Activated naive CD4-positive, alpha-beta T cell treated with anti-CD3 and anti-CD28 coated beads for 36 hours (primary cell): Measurements from ENCODE around the gene LCORL. TPM values are rescaled to one million over a fixed set of nuclear protein-coding genes. Genes with fewer than 3 reads are reported as not detected.
"Not testable (repeated sequence)": the region's sequence is repeated elsewhere in the genome, so short reads cannot be mapped to it uniquely, and the experiment has no call there.

ENCODE experiments used
- CTCF ChIA-PET: fragments of 350-600 bp; sonication (Branson Sonifier 250); formaldehyde crosslinking; loops from one replicate; lab custom pipeline; 2021; ENCODE audit warnings: antibody characterized with exemption; lab: Charles Lee
- DNase-seq: peaks from one replicate; pipeline ENCODE4 v3.0.0-alpha.2; 2020
- H3K27ac Mint-ChIP-seq: one replicate; pipeline ENCODE4 v1.8.0; 2021; ENCODE audit warnings: mild to moderate bottlenecking, mixed read lengths
- H3K27me3 Mint-ChIP-seq: one replicate; pipeline ENCODE4 v1.8.0; 2021; ENCODE audit warnings: low read depth, mixed read lengths
- H3K36me3 Mint-ChIP-seq: one replicate; pipeline ENCODE4 v1.8.0; 2021; ENCODE audit warnings: low read depth, mixed read lengths
- H3K4me1 Mint-ChIP-seq: one replicate; pipeline ENCODE4 v1.8.0; 2021; ENCODE audit warnings: low read depth, mixed read lengths
- H3K4me3 Mint-ChIP-seq: one replicate; pipeline ENCODE4 v1.8.0; 2021; ENCODE audit warnings: mild to moderate bottlenecking, moderate library complexity, mixed read lengths
- H3K9me3 Mint-ChIP-seq: one replicate; pipeline ENCODE4 v1.8.0; 2021; ENCODE audit warnings: mixed read lengths
- intact Hi-C: fragments of 100-400 bp; cut with micrococcal nuclease; formaldehyde crosslinking; loops from one replicate; pipeline ENCODE4 v1.15.1; 2023
- total RNA-seq, 2 experiments: library from RNA; stranded (reverse); gene quantifications; one replicate each; pipeline ENCODE4 v1.2.3, GENCODE V29; 2021

LCORL gene
- total RNA-seq, 2 experiments from 2014 or later: 8.6 to 9.4 TPM

GRCh38 chr4:18012807-18013462 is 8.6 kb downstream of the LCORL start:
- no peaks in the 10 kb centered on the region for H3K27me3 Mint-ChIP-seq
- DNase-seq: no peak

GRCh38 chr4:18012134-18012806 is 9.3 kb downstream of the LCORL start:
- Mint-ChIP-seq H3K9me3 (no peaks in the 10 kb centered on the region), H3K4me3 (no peak overlapping the region), H3K36me3 (peaks cover under 1% of the 10 kb centered on the region), H3K27ac (no peak overlapping the region), H3K27me3 (no peaks in the 10 kb centered on the region), H3K4me1 (peaks cover 21% of the 10 kb centered on the region)
- DNase-seq: no peak
- intact Hi-C loops: no loop called here
- CTCF ChIA-PET: no interaction called here

More at GRCh38 chr4:18012807-18013462, 8.6 kb downstream of the LCORL start:
- Mint-ChIP-seq H3K4me1 (peaks cover 21% of the 10 kb centered on the region), H3K36me3 (no peaks in the 10 kb centered on the region), H3K4me3 (no peak overlapping the region), H3K9me3 (no peaks in the 10 kb centered on the region), H3K27ac (no peak overlapping the region)
- intact Hi-C loops: no loop called here
- CTCF ChIA-PET: no interaction called here

- CTCF ChIA-PET: no interaction called here
- no peak for DNase-seq
- Mint-ChIP-seq H3K36me3 (peaks cover 31% of the 10 kb centered on the region), H3K4me1 (peaks cover 32% of the 10 kb centered on the region), H3K27me3 (no peaks in the 10 kb centered on the region), H3K27ac (no peak overlapping the region), H3K9me3 (peaks cover 16% of the 10 kb centered on the region), H3K4me3 (no peak overlapping the region)
- intact Hi-C loops: no loop called here
Measured at GRCh38 chr4:18007625-18008024, 13.9 kb downstream of the LCORL start.

DNA sequence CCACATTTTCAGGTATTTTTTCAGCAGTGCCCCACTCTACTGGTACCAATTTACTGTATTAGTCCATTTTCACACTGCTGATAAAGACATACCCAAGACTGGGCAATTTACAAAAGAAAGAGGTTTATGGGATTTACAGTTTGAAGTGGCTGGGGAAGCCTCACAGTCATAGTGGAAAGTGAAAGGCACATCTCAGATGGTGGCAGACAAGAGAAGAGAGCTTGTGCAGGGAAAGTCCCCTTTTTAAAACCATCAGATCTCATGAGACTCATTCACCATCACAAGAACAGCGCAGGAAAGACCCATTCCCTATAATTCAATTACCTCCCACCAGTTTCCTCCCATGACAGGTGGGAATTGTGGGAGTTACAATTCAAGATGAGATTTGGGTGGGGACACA is 15.1 kb downstream of the LCORL start:
- H3K4me3 Mint-ChIP-seq, intact Hi-C loops, CTCF ChIA-PET, H3K27ac Mint-ChIP-seq, H3K27me3 Mint-ChIP-seq: not testable (repeated sequence)
- Mint-ChIP-seq H3K36me3 (peaks cover 31% of the 10 kb centered on the region), H3K9me3 (peaks cover 16% of the 10 kb centered on the region), H3K4me1 (peaks cover 25% of the 10 kb centered on the region)
- peak; percentile 23 for DNase-seq

- no peak for DNase-seq
- intact Hi-C loops: no loop called here
- Mint-ChIP-seq H3K4me3 (no peak overlapping the region), H3K27ac (no peak overlapping the region), H3K4me1 (peaks cover 6% of the 10 kb centered on the region), H3K9me3 (no peaks in the 10 kb centered on the region), H3K27me3 (no peaks in the 10 kb centered on the region), H3K36me3 (peaks cover 2% of the 10 kb centered on the region)
- CTCF ChIA-PET: no interaction called here
Measured at GRCh38 chr4:17997129-17997528, 24.4 kb downstream of the LCORL start.

GRCh38 chr4:17995165-17995564 is 26.4 kb downstream of the LCORL start:
- peaks cover 5% of the 10 kb centered on the region for H3K36me3 Mint-ChIP-seq
- no peak overlapping the region for H3K4me3 Mint-ChIP-seq
- H3K9me3 Mint-ChIP-seq: peaks cover 2% of the 10 kb centered on the region
- H3K27ac Mint-ChIP-seq: no peak overlapping the region
- H3K4me1 Mint-ChIP-seq: peaks cover 4% of the 10 kb centered on the region
- no peak for DNase-seq
- CTCF ChIA-PET: interaction anchor here (0.6 kb wide), 1 partner anchor 335 kb away, joined by 4 read pairs; no protein-coding TSS in a partner anchor
- H3K27me3 Mint-ChIP-seq: no peaks in the 10 kb centered on the region
- intact Hi-C loops: no loop called here

DNA sequence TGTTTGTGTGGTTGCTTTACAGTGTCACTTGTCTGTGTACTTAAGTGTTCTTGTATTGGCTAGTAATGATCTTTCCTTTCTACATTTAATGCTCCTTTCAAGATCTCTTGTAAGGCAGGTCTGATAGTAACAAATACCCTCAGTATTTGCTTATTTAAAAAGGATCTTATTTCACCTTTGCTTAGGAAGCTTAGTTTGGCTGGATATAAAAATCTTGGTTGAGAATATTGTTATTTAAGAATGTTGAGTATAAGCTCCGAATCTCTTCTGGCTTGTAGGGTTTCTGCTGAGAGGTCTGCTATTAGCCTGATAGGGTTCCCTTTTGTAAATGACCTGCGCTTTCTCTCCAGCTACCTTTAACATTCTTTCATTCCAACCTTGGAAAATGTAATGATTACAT is 35.7 kb downstream of the LCORL start:
- CTCF ChIA-PET: no interaction called here
- Mint-ChIP-seq H3K9me3 (peaks cover 47% of the 10 kb centered on the region), H3K36me3 (peaks cover 13% of the 10 kb centered on the region)

DNA sequence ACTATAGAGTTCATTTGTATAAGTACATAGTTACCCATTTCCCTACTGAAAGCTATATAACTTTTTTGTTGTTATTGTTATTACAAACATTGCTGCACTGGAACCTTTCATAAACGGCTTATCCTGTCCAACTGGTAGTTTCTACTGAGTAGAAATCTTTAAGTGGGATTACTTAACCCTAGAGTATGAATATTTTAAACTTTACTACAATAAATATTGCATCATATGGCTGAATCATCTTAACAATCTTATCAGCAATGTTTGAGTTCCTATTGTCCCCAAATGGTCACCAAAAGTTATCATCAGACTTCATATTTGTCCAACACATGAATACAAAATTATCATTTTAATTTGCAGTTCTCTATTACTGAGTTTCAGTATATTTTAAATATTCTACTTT is 40.5 kb downstream of the LCORL start:
- Mint-ChIP-seq H3K4me1 (no peaks in the 10 kb centered on the region), H3K27ac (no peak overlapping the region), H3K9me3 (peaks cover 41% of the 10 kb centered on the region), H3K27me3 (no peaks in the 10 kb centered on the region), H3K4me3 (no peak overlapping the region), H3K36me3 (peaks cover 6% of the 10 kb centered on the region)
- CTCF ChIA-PET: no interaction called here
- DNase-seq: no peak
- intact Hi-C loops: no loop called here

More for the DNA sequence above, 35.7 kb downstream of the LCORL start:
- Mint-ChIP-seq H3K4me1 (no peaks in the 10 kb centered on the region), H3K27me3 (no peaks in the 10 kb centered on the region), H3K4me3 (no peak overlapping the region), H3K27ac (no peak overlapping the region)
- no peak for DNase-seq
- intact Hi-C loops: no loop called here

- no peaks in the 10 kb centered on the region for H3K9me3 Mint-ChIP-seq
- intact Hi-C loops: no loop called here
- CTCF ChIA-PET: no interaction called here
Measured at GRCh38 chr4:17968721-17969120, 52.8 kb downstream of the LCORL start.

GRCh38 chr4:17967078-17967477 is 54.5 kb downstream of the LCORL start:
- Mint-ChIP-seq H3K27ac (no peak overlapping the region), H3K4me3 (no peak overlapping the region), H3K36me3 (peaks cover 5% of the 10 kb centered on the region), H3K27me3 (no peaks in the 10 kb centered on the region), H3K9me3 (no peaks in the 10 kb centered on the region), H3K4me1 (no peaks in the 10 kb centered on the region)
- CTCF ChIA-PET: no interaction called here
- intact Hi-C loops: no loop called here
- no peak for DNase-seq

More at GRCh38 chr4:17968721-17969120, 52.8 kb downstream of the LCORL start:
- DNase-seq: no peak
- Mint-ChIP-seq H3K36me3 (peaks cover 1% of the 10 kb centered on the region), H3K4me3 (no peak overlapping the region), H3K27me3 (no peaks in the 10 kb centered on the region), H3K4me1 (no peaks in the 10 kb centered on the region), H3K27ac (no peak overlapping the region)

DNA sequence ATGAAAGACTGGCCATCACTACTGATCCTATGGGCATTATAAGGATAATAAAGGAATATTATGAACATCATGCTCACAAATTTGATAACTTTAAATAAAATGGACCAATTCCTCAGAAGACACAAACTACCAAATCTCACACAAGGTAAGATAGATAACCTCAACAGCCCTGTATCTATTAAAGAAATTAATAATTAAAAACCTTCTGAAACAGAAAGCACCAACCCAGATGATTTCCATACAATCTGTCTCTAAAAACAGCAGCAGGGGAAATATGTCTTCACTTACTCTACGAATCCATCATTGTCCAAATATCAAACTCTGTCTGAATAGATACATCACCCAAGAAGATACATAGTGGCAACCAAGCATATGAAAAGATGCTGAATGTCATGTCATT is 55.2 kb downstream of the LCORL start:
- DNase-seq: no peak
- H3K4me3 Mint-ChIP-seq: no peak overlapping the region
- no peaks in the 10 kb centered on the region for H3K4me1 Mint-ChIP-seq
- no peak overlapping the region for H3K27ac Mint-ChIP-seq
- no peaks in the 10 kb centered on the region for H3K27me3 Mint-ChIP-seq
- CTCF ChIA-PET: no interaction called here
- peaks cover 9% of the 10 kb centered on the region for H3K36me3 Mint-ChIP-seq
- intact Hi-C loops: no loop called here
- H3K9me3 Mint-ChIP-seq: no peaks in the 10 kb centered on the region

DNA sequence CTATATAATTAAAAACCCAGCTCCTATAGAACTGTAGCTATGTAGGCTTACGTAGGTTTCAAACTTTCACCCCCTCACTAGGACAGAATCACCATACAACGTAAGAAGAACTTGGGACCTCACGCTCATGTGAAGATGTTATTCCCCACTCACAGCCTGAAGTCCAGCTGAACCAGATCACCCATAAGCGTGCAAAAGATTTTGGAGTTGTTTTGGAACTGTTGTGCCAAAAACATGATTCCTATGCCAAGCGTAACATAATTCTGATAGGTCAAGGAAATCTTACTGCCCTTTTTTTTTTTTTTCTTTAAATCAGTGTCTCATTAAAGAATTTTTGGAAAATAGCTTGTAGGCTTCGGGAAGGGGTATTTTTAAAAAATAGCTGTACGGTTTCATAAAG is 57.0 kb downstream of the LCORL start:
- no peaks in the 10 kb centered on the region for H3K4me1 Mint-ChIP-seq
- CTCF ChIA-PET: no interaction called here

DNA sequence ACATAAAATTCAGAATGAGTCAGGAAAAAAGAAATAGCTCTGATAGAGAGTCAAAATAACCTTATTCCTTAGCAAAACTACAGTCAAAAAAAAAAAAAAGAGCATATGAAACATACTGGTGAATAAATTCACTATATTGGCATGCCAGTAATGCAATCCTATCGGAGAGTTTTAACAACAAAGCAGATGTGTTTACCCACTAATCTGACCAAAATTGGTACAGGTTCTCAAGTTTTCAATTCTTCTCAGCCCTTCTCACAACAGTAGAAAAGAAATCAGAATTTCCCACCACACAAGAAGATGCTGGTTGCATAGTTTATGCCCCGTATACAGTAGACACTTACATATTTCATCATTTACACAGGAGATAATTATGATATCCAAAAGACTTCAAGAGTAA is 59.4 kb downstream of the LCORL start:
- no peak overlapping the region for H3K4me3 Mint-ChIP-seq
- CTCF ChIA-PET: interaction anchor here (0.6 kb wide), 1 partner anchor 80 kb away, joined by 6 read pairs; no protein-coding TSS in a partner anchor
- no peaks in the 10 kb centered on the region for H3K9me3 Mint-ChIP-seq
- peaks cover 24% of the 10 kb centered on the region for H3K36me3 Mint-ChIP-seq
- no peak for DNase-seq
- no peaks in the 10 kb centered on the region for H3K27me3 Mint-ChIP-seq
- intact Hi-C loops: no loop called here
- H3K27ac Mint-ChIP-seq: no peak overlapping the region
- peaks cover 2% of the 10 kb centered on the region for H3K4me1 Mint-ChIP-seq

More for the DNA sequence above, 57.0 kb downstream of the LCORL start:
- no peaks in the 10 kb centered on the region for H3K27me3 Mint-ChIP-seq
- no peaks in the 10 kb centered on the region for H3K9me3 Mint-ChIP-seq
- H3K4me3 Mint-ChIP-seq: no peak overlapping the region
- intact Hi-C loops: no loop called here
- no peak overlapping the region for H3K27ac Mint-ChIP-seq
- H3K36me3 Mint-ChIP-seq: peaks cover 13% of the 10 kb centered on the region
- DNase-seq: no peak
